SU-DHL-6 (cell line): Measurements from ENCODE around the gene OSBPL9.

Experiments used
- H2AFZ ChIP-seq: fragments of 200-600 bp; sonication (generic); 2 replicates; pipeline ENCODE4 v1.6.1; 2014; ENCODE audit warnings: low read depth, mild to moderate bottlenecking, moderate library complexity, mixed read lengths, antibody characterized with exemption, low read length; ENCODE audit not compliant: severe bottlenecking
- H3F3A ChIP-seq: fragments of 200-600 bp; shearing (Covaris generic); 2 replicates; pipeline ENCODE4 v1.6.0; 2016; ENCODE audit warnings: antibody characterized with exemption, mild to moderate bottlenecking; ENCODE audit not compliant: insufficient read depth
- H3K27ac ChIP-seq: fragments of 200-600 bp; sonication (generic); 2 replicates; pipeline ENCODE4 v1.5.1; 2016; ENCODE audit warnings: low read depth, mild to moderate bottlenecking, low read length, moderate library complexity, mixed read lengths
- H3K27me3 ChIP-seq: fragments of 200-600 bp; sonication (generic), shearing (Covaris generic); 2 replicates; pipeline ENCODE4 v1.6.0; 2014; ENCODE audit warnings: mild to moderate bottlenecking, low read length
- H3K36me3 ChIP-seq: fragments of 200-600 bp; sonication (generic); 2 replicates; pipeline ENCODE4 v1.6.1; 2014; ENCODE audit warnings: mild to moderate bottlenecking, low read length, mixed read lengths
- H3K4me2 ChIP-seq: fragments of 300-600, 200-600 bp; shearing (Covaris generic), sonication (generic); 2 replicates; pipeline ENCODE4 v1.6.0; 2014; ENCODE audit warnings: low read length, low read depth, mild to moderate bottlenecking; ENCODE audit not compliant: poor library complexity, severe bottlenecking
- H3K4me3 ChIP-seq: fragments of 200-600 bp; sonication (generic); 2 replicates; pipeline ENCODE4 v1.5.1; 2014; ENCODE audit warnings: antibody characterized with exemption, low read length, mild to moderate bottlenecking, mixed read lengths; ENCODE audit not compliant: insufficient read depth, poor library complexity, severe bottlenecking
- H3K79me2 ChIP-seq: fragments of 200-600 bp; sonication (generic); 2 replicates; pipeline ENCODE4 v1.6.1; 2014; ENCODE audit warnings: mild to moderate bottlenecking, low read length, moderate library complexity; ENCODE audit not compliant: insufficient read depth
- H3K9ac ChIP-seq: fragments of 200-600 bp; sonication (generic); 2 replicates; pipeline ENCODE4 v1.7.0; 2014; ENCODE audit warnings: mild to moderate bottlenecking, low read length
- H3K9me2 ChIP-seq: fragments of 200-600 bp; sonication (generic); replicated peaks from 2 replicates; pipeline ENCODE4 v1.6.1; 2014; ENCODE audit warnings: low read length; ENCODE audit not compliant: insufficient read depth
- H3K9me3 ChIP-seq: fragments of 200-600 bp; sonication (generic); 2 replicates; pipeline ENCODE4 v1.6.1; 2014; ENCODE audit warnings: low read length, mixed read lengths; ENCODE audit not compliant: insufficient read depth
- H4K20me1 ChIP-seq: fragments of 200-600 bp; sonication (generic); 2 replicates; pipeline ENCODE4 v1.6.1; 2014; ENCODE audit warnings: low read depth, mild to moderate bottlenecking, antibody characterized with exemption, low read length, moderate library complexity, mixed read lengths
- CTCF ChIP-seq: fragments of 200-600 bp; sonication (generic); IDR thresholded peaks from one replicate; pipeline ENCODE4 v1.5.1; 2017; ENCODE audit warnings: antibody characterized with exemption, mild to moderate bottlenecking, low read length, moderate library complexity; ENCODE audit not compliant: insufficient read depth, poor library complexity, severe bottlenecking
- EZH2phosphoT487 ChIP-seq: fragments of 200-600 bp; sonication (generic), shearing (Covaris generic); conservative IDR thresholded peaks from 2 replicates; pipeline ENCODE4 v1.6.1; 2018; ENCODE audit warnings: mild to moderate bottlenecking, antibody characterized with exemption, low read length, moderate library complexity, mixed read lengths

The OSBPL9 gene

DNA sequence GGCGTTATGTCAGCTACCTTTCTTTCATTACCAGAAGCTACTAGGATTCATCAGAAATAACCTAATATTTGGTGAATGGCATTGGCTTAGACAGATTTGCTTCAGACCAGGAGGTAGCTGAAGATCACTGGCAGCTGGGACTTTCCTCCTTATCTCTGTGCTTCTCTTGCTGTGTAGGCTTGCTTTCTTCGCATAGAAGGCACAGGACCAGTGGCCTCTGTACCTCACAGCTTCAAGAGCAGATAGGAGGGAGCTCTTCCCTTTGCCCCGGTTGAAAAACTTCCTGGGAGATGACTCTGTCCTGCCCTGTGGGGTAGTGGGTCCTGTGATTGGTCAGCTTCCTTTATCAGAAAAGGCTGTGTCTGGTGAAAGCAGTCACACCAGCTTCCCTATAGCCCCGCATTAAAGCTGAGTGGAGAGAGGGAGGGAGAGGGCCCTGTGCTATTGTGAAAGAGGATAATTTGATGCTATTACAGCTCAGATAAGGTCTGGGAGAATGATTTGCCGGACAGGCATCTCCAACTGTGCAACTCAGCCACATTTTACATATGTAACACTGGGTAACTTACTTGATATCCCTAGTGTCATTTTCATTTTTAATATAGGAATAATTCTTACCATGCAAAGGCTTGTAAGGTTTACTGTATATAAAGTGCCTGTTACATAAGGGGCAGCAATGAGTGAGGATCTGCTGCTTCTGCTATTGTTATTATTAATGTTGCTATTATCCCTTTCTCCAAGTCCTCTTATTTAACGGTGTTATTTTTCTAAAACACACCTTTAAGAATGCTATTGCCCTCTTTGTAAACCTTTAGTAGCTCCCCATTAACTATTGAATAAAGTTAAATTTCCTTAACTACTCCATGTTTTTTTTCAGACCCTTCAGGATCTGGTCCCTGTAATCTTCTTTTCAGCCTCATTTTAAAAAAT is 31.6 kb downstream of the OSBPL9 start:
- Histone ChIP-seq H3K4me2 (no peak overlapping the region), H3K27ac (no peak overlapping the region), H3K79me2 (no peaks in the 10 kb centered on the region), H3K27me3 (no peaks in the 10 kb centered on the region), H3K9me2 (no peaks in the 10 kb centered on the region), H3F3A (no peaks in the 10 kb centered on the region), H3K36me3 (no peaks in the 10 kb centered on the region), H4K20me1 (no peaks in the 10 kb centered on the region), H2AFZ (no peak overlapping the region), H3K9ac (no peak overlapping the region), H3K4me3 (no peak overlapping the region), H3K9me3 (no peaks in the 10 kb centered on the region)
- TF ChIP-seq EZH2phosphoT487 (no peak), CTCF (no peak)

DNA sequence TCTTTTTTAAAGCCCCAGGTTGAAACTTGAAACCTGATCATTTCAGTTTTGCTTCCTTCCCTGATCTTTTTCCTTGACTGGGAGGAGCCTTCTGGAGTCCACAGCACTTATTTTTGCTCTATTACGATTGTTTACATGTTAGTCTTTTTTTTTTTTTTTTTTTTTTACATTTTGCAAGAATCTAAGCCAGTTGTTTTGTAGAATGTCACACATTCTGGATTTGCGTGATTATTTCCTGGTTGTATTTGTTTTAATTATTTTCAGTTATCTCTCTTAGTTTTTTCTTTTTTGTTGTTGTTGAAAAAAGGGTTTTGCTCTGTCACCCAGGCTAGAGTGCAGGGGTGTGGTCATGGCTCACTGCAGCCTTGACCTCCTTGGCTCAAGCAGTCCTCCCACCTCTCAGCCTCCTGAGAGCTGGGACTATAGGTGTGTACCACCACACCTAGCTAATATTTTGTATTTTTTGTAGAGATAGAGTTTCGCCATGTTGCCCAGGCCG is 32.8 kb downstream of the OSBPL9 start:
- no peaks in the 10 kb centered on the region for H3K9me2 ChIP-seq
- no peaks in the 10 kb centered on the region for H4K20me1 ChIP-seq
- TF ChIP-seq CTCF, result no peak
- no peak overlapping the region for H3K4me3 ChIP-seq
- no peak overlapping the region for H3K4me2 ChIP-seq
- H3K79me2 ChIP-seq, result no peaks in the 10 kb centered on the region
- H3K27me3 ChIP-seq, result no peaks in the 10 kb centered on the region
- no peaks in the 10 kb centered on the region for H3K9me3 ChIP-seq
- H3K27ac ChIP-seq, result no peak overlapping the region
- H3K9ac ChIP-seq, result no peak overlapping the region
- no peak overlapping the region for H2AFZ ChIP-seq
- no peaks in the 10 kb centered on the region for H3K36me3 ChIP-seq
- no peaks in the 10 kb centered on the region for H3F3A ChIP-seq

- Histone ChIP-seq H4K20me1 (no peaks in the 10 kb centered on the region), H3K4me2 (no peak overlapping the region), H2AFZ (no peak overlapping the region), H3K27ac (no peak overlapping the region), H3F3A (no peaks in the 10 kb centered on the region), H3K27me3 (no peaks in the 10 kb centered on the region), H3K36me3 (no peaks in the 10 kb centered on the region), H3K9me3 (no peaks in the 10 kb centered on the region), H3K9me2 (no peaks in the 10 kb centered on the region), H3K79me2 (no peaks in the 10 kb centered on the region), H3K9ac (no peak overlapping the region), H3K4me3 (no peak overlapping the region)
- TF ChIP-seq EZH2phosphoT487, result no peak
- TF ChIP-seq CTCF, result no peak
These were observed 33.3 kb downstream of the OSBPL9 start for GRCh38 chr1:51650198-51650597.
